GM12873 (cell line): ENCODE measurements around the gene LIX1L.

Experiments
- CTCF ChIP-seq: IDR thresholded peaks from 2 replicates; pipeline ENCODE4 v1.5.1; 2012; ENCODE audit warnings: low read depth, mild to moderate bottlenecking, moderate library complexity, low read length, control low read depth; ENCODE audit not compliant: insufficient read depth; ENCODE audit errors: missing control alignments

The LIX1L gene

GRCh38 chr1:145983960-145984830, 26.4 kb upstream of the LIX1L start:
- TF ChIP-seq CTCF, result no peak

GRCh38 chr1:145983206-145983675, 25.4 kb upstream of the LIX1L start:
- TF ChIP-seq CTCF, result no peak

GRCh38 chr1:145982010-145982723, 24.4 kb upstream of the LIX1L start:
- TF ChIP-seq CTCF, result no peak

GRCh38 chr1:145980457-145980994, 22.7 kb upstream of the LIX1L start:
- TF ChIP-seq CTCF, result no peak

GRCh38 chr1:145979746-145980456, 22.1 kb upstream of the LIX1L start:
- no peak for TF ChIP-seq CTCF

GRCh38 chr1:145978854-145979745, 21.3 kb upstream of the LIX1L start:
- peak; percentile 52 for TF ChIP-seq CTCF
